ENCODE results near the gene NAB2. TPM values are rescaled to one million over a fixed set of nuclear protein-coding genes. Genes with fewer than 3 reads are reported as not detected.

Gene NAB2
- total and polyA plus RNA-seq, 8 donors: 28.4 to 52.0 (median 42.8) TPM

GRCh38 chr12:57095440-57095839 is 6.5 kb downstream of the NAB2 start:
- Histone ChIP-seq H3K4me3 (no peak overlapping the region), H3K36me3 (peaks cover 0 to 90% of the 10 kb centered on the region in 2 donors), H3K9me3 (no peaks in the 10 kb centered on the region), H3K4me1 (peaks cover 26 to 63% of the 10 kb centered on the region in 2 donors), H3K27ac (peak overlapping the region in 1 of 2 donors; percentile 58), H3K27me3 (no peaks in the 10 kb centered on the region)
- DNase-seq (no peak), ATAC-seq (no peak)
- no peak for TF ChIP-seq CTCF (IDR thresholded peaks at IDR 0.05)
- intact Hi-C loops (cut with DNase I): no loop called here

- DNase-seq (peak in 1 of 4 donors; percentile 34), ATAC-seq (peak; percentile 13)
- intact Hi-C loops (cut with DNase I): no loop called here
- H3K27ac ChIP-seq: no peak overlapping the region
- H3K27me3 ChIP-seq: no peaks in the 10 kb centered on the region
- peaks cover 19 to 56% of the 10 kb centered on the region in 2 donors for H3K4me1 ChIP-seq
- H3K4me3 ChIP-seq: no peak overlapping the region
- H3K9me3 ChIP-seq: no peaks in the 10 kb centered on the region
- peaks cover 0 to 94% of the 10 kb centered on the region in 2 donors for H3K36me3 ChIP-seq
- TF ChIP-seq CTCF (IDR thresholded peaks at IDR 0.05): no peak
Measured at GRCh38 chr12:57096099-57096572, 7.2 kb downstream of the NAB2 start.

- intact Hi-C loops (cut with DNase I): no loop called here
- Histone ChIP-seq H3K4me1 (peaks cover 12 to 48% of the 10 kb centered on the region in 2 donors), H3K27ac (peak overlapping the region in 1 of 2 donors; percentile 26), H3K4me3 (no peak overlapping the region), H3K9me3 (no peaks in the 10 kb centered on the region), H3K36me3 (peaks cover 0 to 94% of the 10 kb centered on the region in 2 donors), H3K27me3 (no peaks in the 10 kb centered on the region)
- DNase-seq (no peak), ATAC-seq (no peak)
- TF ChIP-seq CTCF (IDR thresholded peaks at IDR 0.05): no peak
Measured at GRCh38 chr12:57096748-57097553, 8.0 kb downstream of the NAB2 start.

- DNase-seq (no peak), ATAC-seq (no peak)
- TF ChIP-seq CTCF (IDR thresholded peaks at IDR 0.05): no peak
- no peak overlapping the region for H3K4me3 ChIP-seq
- intact Hi-C loops (cut with DNase I): no loop called here
- H3K27me3 ChIP-seq: no peaks in the 10 kb centered on the region
- no peak overlapping the region for H3K27ac ChIP-seq
- peaks cover 12 to 42% of the 10 kb centered on the region in 2 donors for H3K4me1 ChIP-seq
- H3K9me3 ChIP-seq: no peaks in the 10 kb centered on the region
- peaks cover 0 to 94% of the 10 kb centered on the region in 2 donors for H3K36me3 ChIP-seq
Measured at GRCh38 chr12:57097554-57097835, 8.6 kb downstream of the NAB2 start.

GRCh38 chr12:57098546-57098945 is 9.6 kb downstream of the NAB2 start:
- Histone ChIP-seq H3K4me3 (no peak overlapping the region), H3K27ac (no peak overlapping the region), H3K9me3 (no peaks in the 10 kb centered on the region), H3K4me1 (peaks cover 9 to 32% of the 10 kb centered on the region in 2 donors), H3K27me3 (no peaks in the 10 kb centered on the region), H3K36me3 (peaks cover 0 to 93% of the 10 kb centered on the region in 2 donors)
- DNase-seq (no peak), ATAC-seq (no peak)
- no peak for TF ChIP-seq CTCF (IDR thresholded peaks at IDR 0.05)
- intact Hi-C loops (cut with DNase I): no loop called here

All from left lung (tissue), 10 donors.